Neural progenitor cell (in vitro differentiated cells): ENCODE results near the gene DNAJB2.

Experiments used
- CTCF ChIP-seq: fragments of 200-600 bp; sonication (generic); IDR thresholded peaks from 2 replicates; pipeline ENCODE4 v1.5.1; 2017; ENCODE audit warnings: antibody characterized with exemption, mild to moderate bottlenecking
- EZH2 ChIP-seq: fragments of 200-600 bp; sonication (generic); IDR thresholded peaks from 2 replicates; pipeline ENCODE4 v1.6.1; 2017; ENCODE audit warnings: antibody characterized with exemption, mild to moderate bottlenecking, moderate library complexity
- EZH2phosphoT487 ChIP-seq: fragments of 200-600 bp; sonication (generic); IDR thresholded peaks from 2 replicates; pipeline ENCODE4 v1.6.1; 2017; ENCODE audit warnings: antibody characterized with exemption

GRCh38 chr2:219252084-219252483 is 27.1 kb upstream of the DNAJB2 start:
- TF ChIP-seq CTCF = no peak
- no peak for TF ChIP-seq EZH2phosphoT487
- TF ChIP-seq EZH2 = no peak
